Trophoblast cell (in vitro differentiated cells and primary cell): ENCODE measurements around the gene HECA.

Source experiments
- DNase-seq, 2 donors: peaks; one replicate each; pipeline ENCODE4 v3.0.0-alpha.2; 2016
- H2AFZ ChIP-seq: 2 replicates; pipeline ENCODE4 v1.6.1; 2013; ENCODE audit warnings: low read length, moderate library complexity, mild to moderate bottlenecking; ENCODE audit not compliant: insufficient read depth, poor library complexity
- H2AK5ac ChIP-seq: 2 replicates; pipeline ENCODE4 v1.6.1; 2013; ENCODE audit warnings: mild to moderate bottlenecking, low read length
- H2BK120ac ChIP-seq: 2 replicates; pipeline ENCODE4 v1.6.1; 2013; ENCODE audit warnings: low read length, mild to moderate bottlenecking, moderate library complexity; ENCODE audit not compliant: insufficient read depth, poor library complexity
- H2BK12ac ChIP-seq: 2 replicates; pipeline ENCODE4 v1.6.1; 2013; ENCODE audit warnings: mild to moderate bottlenecking, low read length, moderate library complexity
- H2BK5ac ChIP-seq: 2 replicates; pipeline ENCODE4 v1.6.1; 2013; ENCODE audit warnings: low read length, low read depth, moderate library complexity, mild to moderate bottlenecking; ENCODE audit not compliant: poor library complexity
- H3K14ac ChIP-seq: 2 replicates; pipeline ENCODE4 v1.6.1; 2013; ENCODE audit warnings: mild to moderate bottlenecking, low read length
- H3K18ac ChIP-seq: 2 replicates; pipeline ENCODE4 v1.6.1; 2013; ENCODE audit warnings: mild to moderate bottlenecking, low read length
- H3K23ac ChIP-seq: 2 replicates; pipeline ENCODE4 v1.6.1; 2013; ENCODE audit warnings: low read length
- H3K27ac ChIP-seq: 2 replicates; pipeline ENCODE4 v1.5.1; 2013; ENCODE audit warnings: low read depth, mild to moderate bottlenecking, inconsistent platforms, low read length, moderate library complexity
- H3K27me3 ChIP-seq: 2 replicates; pipeline ENCODE4 v1.6.1; 2013; ENCODE audit warnings: inconsistent platforms, mild to moderate bottlenecking, low read length, moderate library complexity; ENCODE audit not compliant: insufficient read depth
- H3K36me3 ChIP-seq, 2 experiments: 1 replicate in 1 of 2; 2 replicates in 1 of 2; pipeline ENCODE4 v1.6.1; 2013; ENCODE audit warnings: low read length in 2 of 2, mild to moderate bottlenecking in 2 of 2, moderate library complexity in 1 of 2; ENCODE audit not compliant: insufficient read depth in 2 of 2, control insufficient read depth in 1 of 2
- H3K4ac ChIP-seq: 2 replicates; pipeline ENCODE4 v1.6.1; 2013; ENCODE audit warnings: low read depth, mild to moderate bottlenecking, low read length, moderate library complexity
- H3K4me1 ChIP-seq, 2 experiments: 1 replicate in 1 of 2; 2 replicates in 1 of 2; pipeline ENCODE4 v1.6.1; 2013; ENCODE audit warnings: low read length in 2 of 2, mild to moderate bottlenecking in 2 of 2, moderate library complexity in 1 of 2; ENCODE audit not compliant: insufficient read depth in 2 of 2, control insufficient read depth in 1 of 2
- H3K4me2 ChIP-seq: 2 replicates; pipeline ENCODE4 v1.6.1; 2013; ENCODE audit warnings: inconsistent platforms, mild to moderate bottlenecking, low read length, moderate library complexity
- H3K4me3 ChIP-seq: 2 replicates; pipeline ENCODE4 v1.5.1; 2013; ENCODE audit warnings: mild to moderate bottlenecking, low read depth, low read length, inconsistent platforms
- H3K79me1 ChIP-seq: one replicate; pipeline ENCODE4 v1.6.1; 2013; ENCODE audit warnings: low read length
- H3K79me2 ChIP-seq: 2 replicates; pipeline ENCODE4 v1.6.1; 2013; ENCODE audit warnings: low read length, mild to moderate bottlenecking; ENCODE audit not compliant: control insufficient read depth, insufficient read depth, poor library complexity
- H3K9ac ChIP-seq: 2 replicates; pipeline ENCODE4 v1.6.1; 2013; ENCODE audit warnings: mild to moderate bottlenecking, low read length
- H3K9me3 ChIP-seq: 2 replicates; pipeline ENCODE4 v1.6.1; 2013; ENCODE audit warnings: low read depth, mild to moderate bottlenecking, control low read depth, inconsistent platforms, low read length; ENCODE audit not compliant: insufficient read depth
- H4K12ac ChIP-seq: 2 replicates; pipeline ENCODE4 v1.6.1; 2013; ENCODE audit warnings: low read depth, mild to moderate bottlenecking, low read length, moderate library complexity
- H4K8ac ChIP-seq: 2 replicates; pipeline ENCODE4 v1.6.1; 2013; ENCODE audit warnings: low read depth, mild to moderate bottlenecking, low read length, moderate library complexity
- H4K91ac ChIP-seq: one replicate; pipeline ENCODE4 v1.6.1; 2013; ENCODE audit warnings: low read depth, mild to moderate bottlenecking, low read length, moderate library complexity
- WGBS: extraction: QIAGEN DNeasy Blood & Tissue Kit; methylation state at CpG from one replicate; pipeline ENCODE4 v1.1.7; 2013; ENCODE audit warnings: missing lambda C conversion rate; ENCODE audit not compliant: insufficient read length, insufficient coverage; ENCODE audit errors: extremely low coverage; 5-methylcytosine and 5-hydroxymethylcytosine counted together

Gene HECA

DNA sequence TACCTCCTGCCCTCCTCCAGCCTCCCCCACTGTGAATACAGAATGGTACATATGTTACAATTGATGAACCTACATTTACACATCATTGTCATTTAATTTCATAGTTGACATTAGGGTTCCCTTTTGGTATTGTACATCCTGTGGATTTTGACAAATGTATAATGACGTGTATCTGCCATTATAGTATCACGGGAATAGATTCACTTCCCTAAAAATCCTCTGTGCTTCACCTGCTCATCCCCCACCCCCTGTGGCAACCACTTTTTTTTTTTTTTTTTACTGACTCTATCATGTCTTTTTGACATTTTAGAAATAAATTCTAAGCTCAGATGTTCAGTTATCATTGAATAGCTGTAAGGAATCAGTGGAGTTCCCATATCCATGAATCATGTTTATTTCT, 30.4 kb downstream of the HECA start:
- H4K8ac ChIP-seq = no peak overlapping the region
- no peak for DNase-seq
- no peak overlapping the region for H4K91ac ChIP-seq
- peaks cover 0 to 5% of the 10 kb centered on the region in 2 experiments for H3K4me1 ChIP-seq
- no peak overlapping the region for H3K14ac ChIP-seq
- no peak overlapping the region for H3K23ac ChIP-seq
- WGBS = no CpG with 5 or more reads among the region's 2 CpGs
- H3K27ac ChIP-seq = no peak overlapping the region
- H3K4me2 ChIP-seq = no peak overlapping the region
- H2BK5ac ChIP-seq = no peak overlapping the region
- H3K18ac ChIP-seq = no peak overlapping the region
- H4K12ac ChIP-seq = no peak overlapping the region
- H2AK5ac ChIP-seq = no peak overlapping the region
- H3K79me1 ChIP-seq = no peaks in the 10 kb centered on the region
- H3K27me3 ChIP-seq = no peaks in the 10 kb centered on the region
- no peak overlapping the region for H2AFZ ChIP-seq
- no peak overlapping the region for H3K4ac ChIP-seq
- H2BK120ac ChIP-seq = no peak overlapping the region
- H3K9ac ChIP-seq = no peak overlapping the region
- H3K4me3 ChIP-seq = no peak overlapping the region
- no peak overlapping the region for H2BK12ac ChIP-seq
- H3K9me3 ChIP-seq = no peaks in the 10 kb centered on the region
- no peaks in the 10 kb centered on the region for H3K79me2 ChIP-seq
- peaks cover 11 to 13% of the 10 kb centered on the region in 2 experiments for H3K36me3 ChIP-seq

DNA sequence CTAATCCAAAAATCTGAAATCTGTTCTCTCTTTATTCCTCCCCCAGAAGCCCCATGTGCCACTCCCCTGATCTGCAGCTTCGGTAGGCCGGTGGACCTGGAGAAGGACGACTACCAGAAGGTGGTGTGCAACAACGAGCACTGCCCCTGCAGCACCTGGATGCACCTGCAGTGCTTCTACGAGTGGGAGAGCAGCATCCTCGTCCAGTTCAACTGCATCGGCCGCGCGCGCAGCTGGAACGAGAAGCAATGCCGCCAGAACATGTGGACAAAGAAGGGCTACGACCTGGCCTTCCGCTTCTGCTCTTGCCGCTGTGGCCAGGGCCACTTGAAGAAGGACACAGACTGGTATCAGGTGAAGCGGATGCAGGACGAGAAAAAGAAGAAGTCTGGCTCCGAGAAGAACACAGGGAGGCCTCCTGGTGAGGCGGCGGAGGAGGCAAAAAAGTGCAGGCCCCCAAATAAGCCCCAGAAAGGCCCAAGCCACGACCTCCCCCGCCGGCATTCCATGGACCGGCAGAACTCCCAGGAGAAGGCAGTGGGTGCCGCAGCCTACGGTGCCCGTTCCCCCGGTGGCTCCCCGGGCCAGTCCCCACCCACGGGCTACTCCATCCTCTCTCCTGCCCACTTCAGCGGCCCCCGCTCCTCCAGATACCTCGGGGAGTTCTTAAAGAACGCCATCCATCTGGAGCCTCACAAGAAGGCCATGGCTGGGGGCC, 31.5 kb downstream of the HECA start:
- H2AFZ ChIP-seq = no peak overlapping the region

DNA sequence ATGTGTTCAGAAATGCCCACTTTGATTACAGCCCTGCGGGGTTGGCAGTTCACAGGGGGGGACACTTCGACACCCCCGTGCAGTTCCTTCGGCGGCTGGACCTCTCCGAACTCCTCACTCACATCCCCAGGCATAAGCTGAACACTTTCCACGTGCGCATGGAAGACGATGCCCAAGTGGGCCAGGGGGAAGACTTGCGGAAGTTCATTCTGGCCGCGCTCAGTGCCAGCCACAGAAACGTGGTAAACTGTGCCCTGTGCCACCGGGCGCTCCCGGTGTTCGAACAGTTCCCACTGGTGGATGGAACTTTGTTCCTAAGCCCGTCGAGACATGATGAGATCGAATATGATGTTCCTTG, 32.1 kb downstream of the HECA start:
- H2AFZ ChIP-seq = no peak overlapping the region
- no CpG with 5 or more reads among the region's 20 CpGs for WGBS
- H3K27ac ChIP-seq = no peak overlapping the region
- no peaks in the 10 kb centered on the region for H3K79me1 ChIP-seq
- H3K4ac ChIP-seq = no peak overlapping the region
- no peaks in the 10 kb centered on the region for H3K79me2 ChIP-seq
- H3K23ac ChIP-seq = no peak overlapping the region
- no peaks in the 10 kb centered on the region for H3K27me3 ChIP-seq
- H3K4me2 ChIP-seq = no peak overlapping the region
- no peak overlapping the region for H2BK12ac ChIP-seq
- no peak for DNase-seq
- no peaks in the 10 kb centered on the region for H3K4me1 ChIP-seq
- no peak overlapping the region for H4K12ac ChIP-seq
- H3K18ac ChIP-seq = no peak overlapping the region
- no peak overlapping the region for H4K91ac ChIP-seq
- H4K8ac ChIP-seq = no peak overlapping the region
- no peak overlapping the region for H3K9ac ChIP-seq
- no peak overlapping the region for H3K14ac ChIP-seq
- no peak overlapping the region for H3K4me3 ChIP-seq
- no peak overlapping the region for H2AK5ac ChIP-seq
- peaks cover 11 to 13% of the 10 kb centered on the region in 2 experiments for H3K36me3 ChIP-seq
- no peaks in the 10 kb centered on the region for H3K9me3 ChIP-seq
- no peak overlapping the region for H2BK120ac ChIP-seq
- no peak overlapping the region for H2BK5ac ChIP-seq

More for the DNA sequence above, 31.5 kb downstream of the HECA start:
- no peak overlapping the region for H3K4me2 ChIP-seq
- H3K79me2 ChIP-seq = no peaks in the 10 kb centered on the region
- no peak overlapping the region for H3K27ac ChIP-seq
- H3K4ac ChIP-seq = no peak overlapping the region
- peaks cover 11 to 13% of the 10 kb centered on the region in 2 experiments for H3K36me3 ChIP-seq
- H3K4me3 ChIP-seq = peak overlapping the region; percentile 23
- H3K4me1 ChIP-seq = no peaks in the 10 kb centered on the region
- no peak for DNase-seq
- H3K79me1 ChIP-seq = no peaks in the 10 kb centered on the region
- no peak overlapping the region for H3K23ac ChIP-seq
- H3K18ac ChIP-seq = no peak overlapping the region
- H4K8ac ChIP-seq = no peak overlapping the region
- no peak overlapping the region for H3K9ac ChIP-seq
- H2BK5ac ChIP-seq = no peak overlapping the region
- no peaks in the 10 kb centered on the region for H3K9me3 ChIP-seq
- H2BK120ac ChIP-seq = no peak overlapping the region
- H2BK12ac ChIP-seq = no peak overlapping the region
- H4K91ac ChIP-seq = no peak overlapping the region
- no peak overlapping the region for H2AK5ac ChIP-seq
- H3K27me3 ChIP-seq = no peaks in the 10 kb centered on the region
- WGBS = no CpG with 5 or more reads among the region's 35 CpGs
- no peak overlapping the region for H3K14ac ChIP-seq
- no peak overlapping the region for H4K12ac ChIP-seq

DNA sequence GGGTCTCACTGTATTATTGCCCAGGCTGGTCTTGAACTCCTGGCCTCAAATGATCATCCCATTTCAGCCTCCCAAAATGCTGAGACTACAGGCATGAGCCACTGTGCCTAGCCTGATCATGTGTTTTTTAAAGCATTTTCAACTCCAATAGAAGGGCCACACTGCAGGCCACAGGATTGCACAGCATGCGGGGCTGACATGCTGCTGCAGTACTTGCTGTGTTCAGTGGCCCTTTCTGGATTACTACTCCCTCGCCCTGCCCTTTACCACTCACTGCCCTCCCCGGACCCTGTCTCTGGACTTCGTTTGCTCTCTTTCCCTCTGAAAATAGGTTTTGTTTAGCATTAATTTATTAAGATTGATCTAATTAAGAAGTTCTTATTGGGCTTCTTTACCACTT, 37.3 kb downstream of the HECA start:
- Histone ChIP-seq H2BK120ac (no peak overlapping the region), H3K4me1 (no peaks in the 10 kb centered on the region), H3K4ac (no peak overlapping the region), H3K14ac (no peak overlapping the region), H3K79me2 (no peaks in the 10 kb centered on the region), H3K4me2 (no peak overlapping the region), H3K23ac (no peak overlapping the region), H3K18ac (no peak overlapping the region), H3K36me3 (peaks cover 5 to 10% of the 10 kb centered on the region in 2 experiments), H3K79me1 (no peaks in the 10 kb centered on the region), H2AK5ac (no peak overlapping the region), H4K91ac (no peak overlapping the region), H4K12ac (no peak overlapping the region), H3K27ac (no peak overlapping the region), H3K9ac (no peak overlapping the region), H3K4me3 (no peak overlapping the region), H2BK12ac (no peak overlapping the region), H2BK5ac (no peak overlapping the region), H4K8ac (no peak overlapping the region), H3K9me3 (no peaks in the 10 kb centered on the region), H3K27me3 (no peaks in the 10 kb centered on the region), H2AFZ (no peak overlapping the region)
- no peak for DNase-seq
- WGBS = no CpG with 5 or more reads among the region's 4 CpGs
